GM21528 (cell line): Measurements from ENCODE around the gene S100G.
"Not testable (repeated sequence)": the region's sequence is repeated elsewhere in the genome, so short reads cannot be mapped to it uniquely, and the experiment has no call there.

ENCODE experiments used
- ATAC-seq: cut with Tn5 transposase; IDR thresholded peaks from one replicate; pipeline ENCODE4 v1.9.1; 2021; ENCODE audit warnings: mild to moderate bottlenecking, moderate library complexity; ENCODE audit not compliant: unreplicated experiment, low FRiP score

The S100G gene, protein sequence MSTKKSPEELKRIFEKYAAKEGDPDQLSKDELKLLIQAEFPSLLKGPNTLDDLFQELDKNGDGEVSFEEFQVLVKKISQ

DNA sequence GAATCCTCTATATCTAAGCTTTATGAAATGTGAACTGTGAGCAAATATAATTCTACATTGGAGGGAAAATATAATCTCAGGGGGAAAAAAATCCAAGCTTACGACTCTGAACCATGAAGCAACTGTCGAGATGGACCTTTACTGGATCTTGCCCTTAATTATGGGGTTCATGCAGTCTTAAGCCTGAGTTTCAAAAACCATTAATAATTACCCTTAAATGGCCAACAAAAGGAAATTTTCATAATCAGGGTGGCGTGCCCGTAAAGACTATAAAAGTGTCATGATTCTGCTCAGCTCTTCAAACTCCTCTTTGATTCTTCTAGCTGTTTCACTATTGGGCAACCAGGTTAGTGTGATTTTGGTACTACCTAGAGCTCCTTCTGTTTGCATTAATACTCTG, at the start of gene S100G:
Gene S100G, plus strand, starts transcription at position 301 of the 400 bp plus-strand sequence. CDS start 849 bp downstream, outside the sequence.
- no peak for ATAC-seq

DNA sequence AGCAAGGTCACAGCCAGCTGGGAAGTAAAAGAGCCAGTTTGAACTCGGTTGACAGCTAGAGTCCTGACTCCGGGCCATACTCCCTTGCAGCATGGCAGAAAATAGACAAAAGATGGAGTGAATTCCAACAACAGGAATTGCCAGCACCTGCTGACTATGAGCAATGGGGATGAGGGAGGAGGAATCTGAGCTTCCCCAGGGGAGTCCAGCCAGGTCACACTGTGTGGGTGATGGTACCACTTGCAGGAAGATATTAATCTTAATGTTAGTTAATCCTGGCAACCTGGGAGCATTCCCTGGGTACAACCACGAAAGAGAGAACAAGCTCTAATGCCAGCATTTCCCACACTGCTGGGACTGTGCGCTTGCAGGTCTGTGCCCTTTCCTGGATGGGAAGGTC, 48.1 kb upstream of the S100G start:
- ATAC-seq, result no peak

DNA sequence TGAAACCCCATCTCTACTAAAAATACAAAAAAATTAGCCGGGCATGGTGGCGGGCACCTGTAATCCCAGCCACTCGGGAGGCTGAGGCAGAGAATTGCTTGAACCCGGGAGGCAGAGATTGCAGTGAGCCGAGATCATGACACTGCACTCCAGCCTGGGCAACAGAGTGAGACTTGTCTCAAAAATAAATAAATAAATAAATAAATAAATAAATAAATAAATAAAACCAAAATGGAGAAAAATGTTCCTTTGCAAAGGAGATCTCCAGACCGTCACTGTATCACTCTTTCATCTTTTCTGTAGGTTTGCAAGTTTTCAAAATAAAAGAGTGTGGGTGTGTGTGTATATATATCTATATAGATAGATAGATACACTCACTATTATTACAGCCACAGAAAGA, 46.7 kb upstream of the S100G start:
- not testable (repeated sequence) for ATAC-seq

DNA sequence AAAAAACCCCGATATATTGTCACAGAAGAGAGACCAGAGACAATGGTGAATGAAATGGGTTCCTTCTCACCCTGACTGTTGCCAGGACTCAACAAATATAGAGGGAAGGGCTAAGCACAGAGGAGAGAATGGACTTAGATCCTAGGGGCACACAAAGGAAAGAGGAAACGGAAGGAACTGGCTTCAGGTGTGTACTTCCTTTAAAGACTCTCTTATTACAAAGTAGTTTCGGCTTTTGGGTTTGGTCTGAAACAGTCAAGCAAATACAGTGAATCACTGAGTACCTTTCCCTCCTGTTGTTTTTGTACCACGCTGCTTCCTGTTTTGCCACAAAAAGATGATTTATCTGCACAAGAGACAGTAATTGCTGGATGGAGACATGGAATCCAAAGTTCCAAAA, 46.1 kb upstream of the S100G start:
- no peak for ATAC-seq

DNA sequence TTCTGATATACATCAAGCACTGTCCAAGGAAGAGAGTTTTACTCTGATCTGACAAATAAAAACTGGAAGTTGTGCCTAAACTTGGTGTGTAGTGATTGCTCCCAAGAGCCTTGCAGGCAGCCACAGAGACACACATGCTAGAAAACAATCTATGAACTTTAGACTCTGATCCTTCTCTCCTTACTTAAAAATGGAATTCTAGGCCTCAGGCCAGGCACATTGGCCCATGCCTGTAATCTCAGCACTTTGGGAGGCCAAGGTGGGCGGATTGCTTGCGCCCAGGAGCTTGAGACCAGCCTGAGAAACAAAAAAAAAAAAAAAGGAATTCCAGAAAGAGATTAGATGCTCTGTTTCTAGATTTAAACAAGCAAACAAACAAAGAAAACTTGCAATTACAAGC, 45.6 kb upstream of the S100G start:
- ATAC-seq, result no peak

DNA sequence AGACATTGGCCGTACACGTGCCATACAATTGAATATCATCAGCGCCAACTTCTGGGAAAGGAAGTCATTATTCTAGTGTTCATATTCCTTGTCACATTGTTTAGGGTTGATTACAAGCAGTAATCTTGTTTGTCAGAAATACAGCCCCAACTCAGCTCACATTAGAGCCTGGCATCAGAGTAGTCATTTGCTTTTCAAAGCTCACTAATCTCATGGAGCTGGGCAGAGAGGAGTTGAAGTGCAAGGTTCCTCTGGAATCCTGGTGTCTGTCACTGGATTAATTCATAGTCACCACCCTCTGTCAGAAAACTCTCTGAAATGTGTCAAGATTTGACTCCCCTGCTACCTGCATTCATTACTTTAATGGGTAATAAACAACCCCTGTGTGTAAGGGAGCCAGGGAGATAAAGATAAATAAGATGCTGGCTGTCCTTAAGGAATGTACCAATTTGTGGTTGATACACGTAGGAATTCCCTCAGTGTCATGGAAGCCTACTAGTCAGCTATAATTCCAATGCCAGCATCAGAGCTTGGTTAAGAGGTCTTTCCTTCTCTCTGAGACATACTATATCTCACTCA, 43.7 kb upstream of the S100G start:
- no peak for ATAC-seq

DNA sequence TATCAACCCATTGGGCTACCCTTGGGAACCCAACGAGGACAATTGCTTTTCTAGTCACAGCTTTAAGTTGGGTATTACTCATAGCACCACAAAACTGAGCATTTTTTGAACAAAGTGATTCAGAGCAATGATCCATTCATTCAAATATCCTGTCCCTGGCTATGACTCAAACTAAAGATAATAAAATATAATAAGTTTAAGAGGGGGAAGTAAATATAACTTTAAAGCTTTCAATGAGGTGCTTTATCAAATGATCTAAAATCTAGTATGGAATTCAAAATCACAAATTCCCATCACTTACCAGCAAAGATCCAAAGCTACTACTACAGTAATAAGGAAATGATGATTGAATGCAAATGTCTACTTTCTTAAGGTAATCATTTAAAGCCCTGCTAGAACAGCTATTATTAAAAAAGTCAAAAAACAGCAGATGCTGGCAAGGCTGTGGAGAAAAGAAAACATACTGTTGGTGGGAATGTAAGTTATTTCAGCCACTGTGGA, 39.8 kb upstream of the S100G start:
- ATAC-seq, result no peak

DNA sequence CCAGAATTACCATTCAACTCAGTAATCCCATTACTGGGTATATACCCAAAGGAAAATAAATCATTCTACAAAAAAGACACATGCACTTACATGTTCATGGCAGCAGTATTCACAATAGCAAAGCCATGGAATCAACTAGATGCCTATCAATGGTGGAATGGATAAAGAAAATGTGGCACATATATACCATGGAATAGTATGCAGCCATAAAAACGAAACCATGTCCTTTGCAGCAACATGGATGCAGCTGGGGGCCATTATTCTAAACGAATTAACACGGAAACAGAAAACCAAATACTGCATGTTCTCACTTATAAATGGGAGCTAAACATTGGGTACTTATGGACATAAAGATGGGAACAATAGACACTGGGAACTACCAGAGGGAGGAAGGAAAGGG, 39.3 kb upstream of the S100G start:
- ATAC-seq, result not testable (repeated sequence)

DNA sequence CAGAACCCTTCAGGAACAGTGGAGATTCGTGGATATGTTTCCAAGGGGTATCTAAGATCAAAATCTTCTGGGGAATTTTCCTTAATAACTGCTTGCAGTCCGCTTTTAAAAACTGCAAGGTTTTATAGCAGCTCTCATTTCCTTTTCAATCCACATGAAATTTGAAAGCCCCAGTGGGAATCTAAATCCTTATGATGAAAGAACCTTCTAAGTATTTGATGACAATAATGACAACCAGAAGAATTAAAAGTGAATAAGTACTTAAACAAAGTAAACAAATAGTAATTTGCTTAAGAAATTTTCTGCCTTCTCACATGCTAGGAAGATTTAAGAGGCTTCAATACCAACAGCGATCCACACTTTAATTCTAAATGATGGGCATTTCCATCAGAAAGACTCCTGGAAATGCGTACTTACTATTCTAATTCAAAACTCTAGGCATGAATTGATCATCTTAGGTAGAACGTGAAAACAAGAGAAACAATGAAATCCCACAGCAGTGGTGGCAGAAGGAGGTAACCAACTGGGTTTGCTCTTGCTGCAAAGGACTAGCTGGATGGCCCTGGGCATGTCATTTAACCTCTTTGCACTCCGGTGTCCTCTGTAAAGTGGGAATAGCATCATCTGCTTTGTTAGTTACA, 37.6 kb upstream of the S100G start:
- no peak for ATAC-seq

DNA sequence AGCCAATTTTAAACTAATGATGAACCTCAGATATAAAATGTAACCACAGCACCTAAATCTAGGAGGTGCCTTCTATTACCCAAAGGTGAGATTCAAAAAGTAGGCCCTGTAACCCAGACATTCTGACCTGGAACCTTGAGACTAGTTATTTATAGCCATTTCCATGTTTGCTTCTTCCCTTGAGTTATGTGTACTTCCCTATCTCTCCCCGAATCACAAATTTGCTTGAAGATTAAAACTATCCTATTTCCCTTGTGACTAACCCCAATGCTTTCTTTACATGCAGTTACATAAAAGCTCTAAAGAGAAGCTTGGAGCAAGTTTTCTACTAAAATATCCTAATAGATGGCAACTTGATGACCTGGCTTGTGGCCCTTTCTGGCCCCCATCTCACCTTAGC, 32.6 kb upstream of the S100G start:
- no peak for ATAC-seq

DNA sequence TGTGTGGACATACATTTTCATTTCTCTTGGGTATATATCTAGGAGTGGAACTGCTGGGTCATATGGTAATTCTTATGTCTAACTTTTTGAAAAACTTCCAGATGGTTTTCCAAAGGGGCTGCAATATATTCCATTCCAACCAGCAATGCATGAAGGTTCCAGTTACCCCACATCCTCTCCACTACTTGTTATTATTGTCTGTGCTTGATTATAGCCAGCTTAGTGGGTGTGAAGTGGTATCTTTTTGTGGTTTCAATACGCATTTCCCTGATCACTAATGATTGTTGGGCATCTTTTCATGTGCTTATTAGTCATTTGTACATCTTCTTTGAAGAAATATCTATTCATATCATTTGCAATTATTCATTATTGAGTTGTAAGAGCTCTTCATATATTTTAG, 31.5 kb upstream of the S100G start:
- ATAC-seq, result no peak

DNA sequence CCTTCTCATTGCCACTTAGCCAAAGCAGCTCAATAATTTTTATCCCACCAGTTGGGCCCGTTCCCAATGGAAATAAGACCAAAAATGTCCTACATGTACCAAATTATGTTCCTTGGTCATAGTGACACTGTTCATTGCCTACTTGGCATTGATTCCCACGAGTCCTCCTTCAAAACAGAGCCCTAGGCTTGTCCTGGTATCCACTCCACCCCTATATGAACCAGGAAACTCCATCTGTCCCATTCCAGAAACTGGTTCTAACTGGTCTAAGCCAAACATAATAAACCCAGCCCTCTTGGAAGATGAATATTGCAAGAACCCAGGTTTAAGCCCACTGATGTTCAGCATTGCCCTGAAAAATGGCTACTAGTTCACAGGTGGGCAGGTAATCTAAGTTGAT, 30.9 kb upstream of the S100G start:
- ATAC-seq, result no peak

DNA sequence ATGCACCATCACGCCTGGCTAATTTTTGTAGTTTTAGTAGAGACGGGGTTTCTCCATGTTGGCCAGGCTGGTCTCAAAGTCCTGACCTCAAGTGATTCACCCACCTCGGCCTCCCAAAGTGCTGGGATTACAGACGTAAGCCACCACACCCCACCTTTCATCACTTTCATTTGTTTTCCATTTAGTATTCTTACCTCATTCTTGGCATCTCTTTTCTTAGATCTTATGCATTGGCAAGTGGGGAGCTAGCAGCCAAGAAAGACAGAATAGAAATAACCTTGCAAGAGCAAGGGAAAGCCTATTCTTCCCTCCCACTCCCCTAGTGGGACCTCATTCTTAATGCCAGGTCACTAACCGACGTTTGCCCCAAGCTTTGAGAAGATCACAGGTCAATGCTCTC, 21.4 kb upstream of the S100G start:
- not testable (repeated sequence) for ATAC-seq

DNA sequence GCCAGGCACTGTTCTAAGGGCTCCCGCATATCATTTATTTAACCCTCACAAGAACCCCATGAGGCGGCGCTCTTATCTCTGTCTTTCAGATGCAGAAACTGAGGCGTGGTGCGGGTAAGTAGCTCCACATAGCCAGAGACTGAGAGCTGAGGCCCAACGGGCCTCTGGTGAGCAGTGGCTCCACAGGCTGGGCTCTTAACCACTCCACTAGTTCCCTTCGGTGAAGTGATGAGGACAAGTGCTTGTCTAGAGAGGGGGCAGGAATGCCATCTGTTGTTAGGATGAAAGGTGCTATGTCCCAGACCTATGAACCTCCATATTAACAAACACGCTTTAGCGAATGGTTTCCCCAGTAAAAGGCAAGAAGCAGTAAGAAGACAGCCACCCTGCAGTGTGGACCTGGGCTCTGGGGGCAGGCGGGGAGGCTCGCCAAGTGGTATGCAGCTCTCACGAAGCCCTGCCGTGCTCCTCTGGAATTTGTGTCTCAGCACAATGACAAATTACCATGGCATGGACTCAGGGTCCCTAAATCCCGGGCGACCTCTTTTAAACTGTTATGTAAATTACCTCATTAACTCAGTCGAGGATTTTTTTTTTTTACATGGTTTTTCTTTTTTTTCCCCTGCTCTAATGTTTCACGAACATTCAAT, 20.9 kb upstream of the S100G start:
- no peak for ATAC-seq

DNA sequence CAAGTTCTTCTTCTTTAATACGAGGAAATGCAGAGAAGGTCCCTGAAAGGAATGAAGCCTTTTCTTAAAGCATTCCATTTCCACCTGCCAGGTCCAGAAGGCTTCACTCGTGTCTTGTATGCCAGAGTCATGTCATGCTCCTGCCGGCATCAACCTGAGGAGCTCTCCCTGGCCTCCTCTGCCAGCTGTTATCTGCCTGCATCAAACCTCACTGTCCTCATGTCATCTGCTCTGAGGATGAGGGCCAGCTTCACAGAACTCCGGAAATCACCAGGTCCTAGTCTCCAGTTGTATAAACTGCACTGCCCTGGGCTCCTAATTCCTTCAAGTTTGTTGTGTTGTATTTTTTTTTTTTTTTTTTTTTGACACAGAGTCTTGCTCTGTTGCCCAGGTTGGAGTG, 20.0 kb upstream of the S100G start:
- no peak for ATAC-seq

DNA sequence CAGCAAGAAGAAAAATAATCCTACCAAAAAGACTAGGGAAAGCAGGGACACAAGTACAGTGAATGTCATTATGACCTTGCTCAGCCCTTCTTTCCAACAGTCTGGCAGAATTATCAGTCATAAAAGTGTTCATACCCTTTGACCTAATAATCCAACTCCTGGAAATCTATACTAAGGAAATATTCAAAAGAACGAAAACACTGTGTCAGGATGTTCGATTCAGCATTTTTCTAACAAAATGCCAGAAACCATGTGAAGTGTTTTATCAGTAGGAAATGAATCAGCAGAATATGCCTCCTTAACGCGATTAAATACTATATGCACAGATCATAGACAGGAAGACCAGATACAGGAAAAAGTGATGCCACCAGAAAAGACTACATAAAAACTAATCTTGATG, 16.2 kb upstream of the S100G start:
- ATAC-seq, result no peak

DNA sequence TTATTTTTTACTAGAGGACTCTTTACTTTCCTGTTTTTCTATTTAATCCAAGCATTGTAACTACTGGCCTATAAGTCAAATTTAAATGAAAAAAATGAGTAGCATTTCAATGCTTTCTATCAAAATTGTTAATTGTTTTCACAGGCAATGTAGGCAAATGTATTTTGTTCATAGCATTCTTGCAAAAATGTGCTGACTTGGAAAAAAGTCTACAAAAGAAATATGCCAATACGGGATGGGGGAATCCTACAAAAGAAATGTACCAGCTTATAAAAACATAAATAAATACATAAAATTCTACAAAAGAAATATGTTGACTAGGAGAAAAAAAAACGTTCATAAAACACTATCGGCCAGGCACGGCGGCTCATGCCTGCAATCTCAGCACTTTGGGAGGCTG, 14.9 kb upstream of the S100G start:
- ATAC-seq, result no peak

DNA sequence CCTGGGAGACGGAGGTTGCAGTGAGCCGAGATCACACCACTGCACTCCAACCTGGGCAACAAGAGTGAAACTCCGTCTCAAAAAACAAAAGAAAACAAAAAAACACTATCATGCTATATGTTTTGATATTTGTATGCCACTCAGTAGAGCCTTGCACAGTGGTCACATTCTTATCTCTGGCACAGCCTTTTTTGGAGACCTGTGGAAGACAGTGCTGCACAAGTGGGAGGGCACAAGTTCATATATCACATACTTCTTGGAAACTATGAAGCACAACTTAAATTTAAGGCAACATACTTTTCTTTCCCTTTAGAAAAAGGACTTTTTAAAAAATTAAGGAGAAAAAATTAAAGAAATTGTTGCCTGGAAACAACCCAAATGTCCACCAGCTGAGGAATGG, 14.4 kb upstream of the S100G start:
- ATAC-seq, result no peak

DNA sequence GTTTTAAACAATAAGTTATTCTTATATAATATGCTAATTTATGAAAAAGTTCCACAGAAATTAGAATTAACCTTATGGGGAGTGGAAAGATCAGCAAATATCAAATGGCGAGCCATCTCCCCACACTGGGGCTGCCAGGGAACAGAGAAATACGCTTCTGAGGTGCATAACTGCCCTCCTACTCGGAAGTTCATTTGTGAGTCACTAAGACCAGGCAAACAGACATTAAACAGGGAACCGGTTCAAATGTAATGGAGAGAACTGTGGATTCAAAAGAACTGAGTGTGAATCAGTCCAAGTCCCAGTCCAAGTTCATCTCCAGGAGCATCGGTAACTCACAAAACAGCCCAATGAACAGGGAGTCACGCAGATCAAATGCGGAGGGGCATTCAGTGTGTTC, 11.4 kb upstream of the S100G start:
- ATAC-seq, result no peak

DNA sequence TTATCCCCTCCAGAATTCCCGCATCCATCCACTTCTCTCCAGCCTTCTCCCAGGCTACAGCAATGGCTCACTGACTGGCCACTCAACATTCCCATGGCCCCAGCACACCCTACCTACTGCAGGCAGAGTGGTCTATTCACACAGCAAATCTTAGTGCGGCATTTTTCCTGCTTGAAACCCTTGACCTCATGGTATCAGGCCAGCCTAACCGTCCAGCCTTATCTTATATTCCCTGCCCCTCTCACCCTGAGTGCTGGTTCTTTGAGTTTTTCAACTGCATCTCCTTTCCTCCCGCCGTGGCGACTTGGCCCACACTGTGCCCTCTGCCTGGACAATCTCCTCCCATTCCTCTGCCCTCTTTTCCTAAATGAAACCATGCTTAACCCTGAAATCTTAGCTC, 10.0 kb upstream of the S100G start:
- no peak for ATAC-seq

DNA sequence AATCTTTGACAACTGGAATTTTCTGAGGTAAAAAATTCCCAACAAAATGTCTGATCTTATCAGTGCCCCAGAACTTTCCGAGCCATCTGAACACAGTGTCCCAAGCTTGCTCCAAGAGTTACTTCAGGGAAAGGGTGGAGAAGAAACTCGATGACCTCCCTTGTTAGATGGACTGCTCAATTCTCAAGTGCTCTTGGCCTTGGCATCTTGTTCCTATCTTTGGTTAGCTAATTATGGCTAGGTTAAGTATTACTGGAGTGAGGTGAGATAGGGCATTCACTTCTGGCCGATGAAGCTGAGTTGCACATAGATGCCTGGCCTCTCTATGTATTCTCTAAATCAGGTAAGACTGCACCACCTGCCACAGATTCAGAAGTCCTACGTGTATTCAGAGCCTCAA, 9.1 kb upstream of the S100G start:
- no peak for ATAC-seq

DNA sequence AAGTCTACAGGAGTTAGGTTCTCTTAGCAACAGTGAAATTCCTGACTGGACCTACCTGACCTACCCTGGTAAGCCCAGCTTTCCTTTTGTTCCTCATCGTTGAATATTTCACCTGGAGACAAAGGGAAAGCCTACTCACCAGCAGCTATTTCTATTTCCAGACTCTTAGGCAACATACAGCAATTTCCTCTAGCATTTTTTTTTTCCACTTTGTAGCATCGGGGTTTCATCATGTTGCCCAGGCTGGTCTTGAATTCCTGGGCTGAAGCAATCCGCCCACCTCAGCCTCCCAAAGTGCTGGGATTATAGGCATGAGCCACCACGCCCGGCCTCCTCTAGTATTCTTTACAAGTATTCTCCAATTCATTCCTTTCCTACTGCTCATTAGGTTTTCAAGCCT, 6.8 kb upstream of the S100G start:
- no peak for ATAC-seq
